GM21390 (cell line): ENCODE results near the gene EYA3.

Source experiments
- ATAC-seq: cut with Tn5 transposase; IDR thresholded peaks from one replicate; pipeline ENCODE4 v1.9.1; 2021; ENCODE audit not compliant: unreplicated experiment

EYA3 gene

GRCh38 chr1:28113242-28113572, 24.8 kb upstream of the EYA3 start:
- ATAC-seq: no peak

- no peak for ATAC-seq
Measured at GRCh38 chr1:28112388-28113241, 24.2 kb upstream of the EYA3 start.

- ATAC-seq: no peak
Measured at GRCh38 chr1:28111157-28111556, 22.7 kb upstream of the EYA3 start.

- ATAC-seq: no peak
Measured at GRCh38 chr1:28110555-28110954, 22.1 kb upstream of the EYA3 start.

- ATAC-seq: no peak
Measured at GRCh38 chr1:28109639-28110038, 21.2 kb upstream of the EYA3 start.

- no peak for ATAC-seq
Measured at GRCh38 chr1:28108001-28108400, 19.6 kb upstream of the EYA3 start.

- ATAC-seq: no peak
Measured at GRCh38 chr1:28104866-28105467, 16.6 kb upstream of the EYA3 start.

- no peak for ATAC-seq
Measured at GRCh38 chr1:28102189-28102588, 13.8 kb upstream of the EYA3 start.

GRCh38 chr1:28099050-28099769, 10.8 kb upstream of the EYA3 start:
- no peak for ATAC-seq

- ATAC-seq: no peak
Measured at GRCh38 chr1:28097100-28097472, 8.7 kb upstream of the EYA3 start.

- no peak for ATAC-seq
Measured at GRCh38 chr1:28096210-28097099, 8.0 kb upstream of the EYA3 start.

GRCh38 chr1:28091043-28091781, 2.8 kb upstream of the EYA3 start:
- ATAC-seq: no peak

- ATAC-seq: no peak
Measured at GRCh38 chr1:28087614-28088167, 719 bp downstream of the EYA3 start.

- no peak for ATAC-seq
Measured at GRCh38 chr1:28086651-28087050, 1.8 kb downstream of the EYA3 start.

GRCh38 chr1:28085129-28085528, 3.3 kb downstream of the EYA3 start:
- ATAC-seq: no peak

- no peak for ATAC-seq
Measured at GRCh38 chr1:28083876-28084275, 4.5 kb downstream of the EYA3 start.

- ATAC-seq: no peak
Measured at GRCh38 chr1:28078680-28079626, 9.5 kb downstream of the EYA3 start.

- no peak for ATAC-seq
Measured at GRCh38 chr1:28078262-28078661, 10.1 kb downstream of the EYA3 start.

- ATAC-seq: no peak
Measured at GRCh38 chr1:28074892-28075511, 13.4 kb downstream of the EYA3 start.
